Stimulated activated effector memory CD8-positive, alpha-beta T cell treated with anti-CD3 and anti-CD28 coated beads, Interleukin-12 subunit alpha, Interleukin-12 subunit beta, amount 100 ng/mL, for 72 hours (primary cell): ENCODE data around the gene NSD1.
A peak's percentile ranks its signal among the peaks of the same experiment; 100 is the strongest.

Experiments used
- ATAC-seq: fragments of 150-1000 bp; cut with Tn5 transposase; 2 replicates; pipeline ENCODE4 v1.10.0; 2021
- DNase-seq, 2 donors: peaks; one replicate each; pipeline ENCODE4 v3.0.0; 2021 to 2022; ENCODE audit warnings: low spot score in 2 of 2
- H3K27ac Mint-ChIP-seq: one replicate; pipeline ENCODE4 v1.8.0; 2022; ENCODE audit warnings: mild to moderate bottlenecking, mixed read lengths
- H3K36me3 Mint-ChIP-seq: one replicate; pipeline ENCODE4 v1.8.0; 2022; ENCODE audit warnings: mild to moderate bottlenecking, mixed read lengths
- H3K4me1 Mint-ChIP-seq: one replicate; pipeline ENCODE4 v1.8.0; 2022; ENCODE audit warnings: mixed read lengths
- H3K4me3 Mint-ChIP-seq: one replicate; pipeline ENCODE4 v1.8.0; 2022; ENCODE audit warnings: mild to moderate bottlenecking, mixed read lengths
- H3K9me3 Mint-ChIP-seq: one replicate; pipeline ENCODE4 v1.8.0; 2022; ENCODE audit warnings: mixed read lengths

The NSD1 gene, protein sequence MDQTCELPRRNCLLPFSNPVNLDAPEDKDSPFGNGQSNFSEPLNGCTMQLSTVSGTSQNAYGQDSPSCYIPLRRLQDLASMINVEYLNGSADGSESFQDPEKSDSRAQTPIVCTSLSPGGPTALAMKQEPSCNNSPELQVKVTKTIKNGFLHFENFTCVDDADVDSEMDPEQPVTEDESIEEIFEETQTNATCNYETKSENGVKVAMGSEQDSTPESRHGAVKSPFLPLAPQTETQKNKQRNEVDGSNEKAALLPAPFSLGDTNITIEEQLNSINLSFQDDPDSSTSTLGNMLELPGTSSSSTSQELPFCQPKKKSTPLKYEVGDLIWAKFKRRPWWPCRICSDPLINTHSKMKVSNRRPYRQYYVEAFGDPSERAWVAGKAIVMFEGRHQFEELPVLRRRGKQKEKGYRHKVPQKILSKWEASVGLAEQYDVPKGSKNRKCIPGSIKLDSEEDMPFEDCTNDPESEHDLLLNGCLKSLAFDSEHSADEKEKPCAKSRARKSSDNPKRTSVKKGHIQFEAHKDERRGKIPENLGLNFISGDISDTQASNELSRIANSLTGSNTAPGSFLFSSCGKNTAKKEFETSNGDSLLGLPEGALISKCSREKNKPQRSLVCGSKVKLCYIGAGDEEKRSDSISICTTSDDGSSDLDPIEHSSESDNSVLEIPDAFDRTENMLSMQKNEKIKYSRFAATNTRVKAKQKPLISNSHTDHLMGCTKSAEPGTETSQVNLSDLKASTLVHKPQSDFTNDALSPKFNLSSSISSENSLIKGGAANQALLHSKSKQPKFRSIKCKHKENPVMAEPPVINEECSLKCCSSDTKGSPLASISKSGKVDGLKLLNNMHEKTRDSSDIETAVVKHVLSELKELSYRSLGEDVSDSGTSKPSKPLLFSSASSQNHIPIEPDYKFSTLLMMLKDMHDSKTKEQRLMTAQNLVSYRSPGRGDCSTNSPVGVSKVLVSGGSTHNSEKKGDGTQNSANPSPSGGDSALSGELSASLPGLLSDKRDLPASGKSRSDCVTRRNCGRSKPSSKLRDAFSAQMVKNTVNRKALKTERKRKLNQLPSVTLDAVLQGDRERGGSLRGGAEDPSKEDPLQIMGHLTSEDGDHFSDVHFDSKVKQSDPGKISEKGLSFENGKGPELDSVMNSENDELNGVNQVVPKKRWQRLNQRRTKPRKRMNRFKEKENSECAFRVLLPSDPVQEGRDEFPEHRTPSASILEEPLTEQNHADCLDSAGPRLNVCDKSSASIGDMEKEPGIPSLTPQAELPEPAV (N-terminal part only)

DNA sequence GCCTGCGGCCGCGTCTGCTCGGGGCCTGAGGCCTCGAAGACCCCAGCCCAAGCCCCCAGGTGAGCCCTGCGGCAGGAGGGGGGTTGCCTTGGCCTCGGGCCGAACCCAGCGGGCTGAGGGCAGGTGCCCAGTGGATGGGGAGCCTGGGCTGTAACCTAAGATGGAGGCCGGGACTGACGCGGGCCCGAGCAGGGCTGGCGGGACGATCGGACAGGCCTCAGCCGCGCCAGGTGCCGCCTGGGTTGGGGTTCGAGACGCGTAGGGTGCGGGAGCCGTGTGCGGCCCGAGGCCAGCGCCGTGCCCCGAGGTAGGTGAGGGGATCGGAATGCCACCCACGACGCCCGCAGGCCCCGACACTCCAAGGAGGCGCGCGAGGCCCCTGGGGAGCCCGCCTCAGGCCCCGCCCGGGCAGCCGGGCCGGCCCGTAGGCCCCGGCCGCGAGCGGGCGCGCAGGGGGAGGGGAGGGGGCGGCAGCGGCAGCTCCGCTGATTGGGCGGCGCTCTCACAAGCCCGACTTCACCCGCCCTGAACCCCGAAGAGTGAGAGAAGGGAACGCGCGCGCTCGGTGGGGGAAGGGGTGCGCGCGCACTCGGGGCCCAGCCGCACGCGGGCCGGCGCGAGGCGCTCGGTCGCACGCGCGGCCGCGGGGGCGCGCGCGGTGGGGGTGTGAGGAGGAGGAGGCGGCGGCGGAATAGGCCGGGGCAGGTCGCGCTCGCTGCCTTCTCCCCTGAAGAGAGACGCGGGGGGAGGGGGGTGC, at the start of gene NSD1:
Gene NSD1, plus strand, starts transcription at position 678 of the 757 bp plus-strand sequence. CDS start 1,331 bp downstream, outside the sequence.
- Mint-ChIP-seq H3K36me3 (peaks cover 42% of the 10 kb centered on the region), H3K9me3 (no peaks in the 10 kb centered on the region), H3K27ac (peak within 1 kb of the TSS; percentile 90), H3K4me3 (peak within 1 kb of the TSS; percentile 84), H3K4me1 (peaks cover 42% of the 10 kb centered on the region)
- DNase-seq: peak; percentile 86 to 95
- ATAC-seq: peak; percentile 86

DNA sequence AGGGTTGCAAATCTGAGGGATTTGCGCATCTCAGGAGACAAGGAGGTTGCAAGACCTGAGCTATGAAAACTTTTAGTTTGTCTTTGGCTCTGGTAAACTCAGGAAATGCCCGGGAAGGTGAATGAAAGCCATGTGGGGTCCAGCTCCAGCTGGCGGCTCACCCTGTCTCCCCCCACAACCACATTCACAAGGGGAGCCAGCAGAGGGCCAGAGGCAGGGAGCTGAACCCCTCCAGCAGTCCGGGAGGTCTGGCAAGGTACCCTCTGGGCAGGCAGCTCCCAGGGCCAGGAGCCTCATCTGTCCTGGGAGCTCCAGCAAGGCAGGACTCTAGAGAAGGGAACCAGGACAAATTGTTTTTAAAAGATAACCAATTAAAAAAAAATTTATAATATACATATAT, 49.4 kb upstream of the NSD1 start:
- H3K9me3 Mint-ChIP-seq: no peaks in the 10 kb centered on the region
- ATAC-seq (no peak), DNase-seq (no peak)
- H3K27ac Mint-ChIP-seq: no peak overlapping the region
- peaks cover 14% of the 10 kb centered on the region for H3K4me1 Mint-ChIP-seq
- H3K36me3 Mint-ChIP-seq: no peaks in the 10 kb centered on the region
- H3K4me3 Mint-ChIP-seq: no peak overlapping the region

DNA sequence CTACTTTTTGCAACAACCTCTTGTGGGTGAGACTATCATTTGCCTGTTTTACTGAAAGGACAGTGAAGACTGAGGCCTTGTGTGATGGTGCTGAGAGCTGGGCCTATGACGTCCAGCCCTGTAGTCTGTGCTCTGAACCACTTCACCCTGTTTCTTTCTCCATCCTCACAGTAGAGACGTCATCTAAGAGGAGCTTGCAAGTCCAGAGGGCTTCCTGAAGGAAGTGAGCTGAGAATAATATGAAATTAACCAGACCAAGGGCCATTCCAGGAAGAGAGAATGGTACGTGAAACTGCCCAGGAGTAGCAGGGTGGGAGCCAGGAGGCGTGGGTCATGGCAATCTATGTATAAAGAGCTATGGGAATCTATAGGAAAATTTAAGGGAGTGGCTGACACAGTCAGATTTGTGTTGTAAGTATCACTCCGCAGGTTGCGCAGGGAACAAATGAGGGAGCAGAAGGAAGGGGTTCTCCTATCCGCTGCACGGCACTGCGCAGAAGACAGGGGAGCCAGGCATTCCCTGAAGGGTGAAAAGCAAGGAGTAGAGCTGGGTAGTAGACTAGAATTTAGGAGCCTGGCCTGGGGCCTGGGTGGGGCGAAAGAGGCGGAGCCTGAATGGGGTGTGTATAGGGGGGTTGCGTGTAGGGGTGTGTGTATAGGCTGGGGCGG, 47.5 kb upstream of the NSD1 start:
- Mint-ChIP-seq H3K36me3 (no peaks in the 10 kb centered on the region), H3K9me3 (no peaks in the 10 kb centered on the region), H3K27ac (no peak overlapping the region), H3K4me3 (peak overlapping the region; percentile 57), H3K4me1 (peaks cover 14% of the 10 kb centered on the region)
- ATAC-seq: no peak
- no peak for DNase-seq

GRCh38 chr5:177086654-177087397, 46.7 kb upstream of the NSD1 start, which contains the start of gene FGFR4:
FGFR4 (plus strand) TSS chr5:177086915; CDS start chr5:177089603, 2,688 bp downstream.
- Mint-ChIP-seq H3K4me3 (peak within 1 kb of the TSS; percentile 57), H3K9me3 (no peaks in the 10 kb centered on the region), H3K36me3 (no peaks in the 10 kb centered on the region), H3K27ac (no peak within 1 kb of the TSS), H3K4me1 (peaks cover 14% of the 10 kb centered on the region)
- DNase-seq (peak; percentile 56 to 80), ATAC-seq (peak; percentile 82)

DNA sequence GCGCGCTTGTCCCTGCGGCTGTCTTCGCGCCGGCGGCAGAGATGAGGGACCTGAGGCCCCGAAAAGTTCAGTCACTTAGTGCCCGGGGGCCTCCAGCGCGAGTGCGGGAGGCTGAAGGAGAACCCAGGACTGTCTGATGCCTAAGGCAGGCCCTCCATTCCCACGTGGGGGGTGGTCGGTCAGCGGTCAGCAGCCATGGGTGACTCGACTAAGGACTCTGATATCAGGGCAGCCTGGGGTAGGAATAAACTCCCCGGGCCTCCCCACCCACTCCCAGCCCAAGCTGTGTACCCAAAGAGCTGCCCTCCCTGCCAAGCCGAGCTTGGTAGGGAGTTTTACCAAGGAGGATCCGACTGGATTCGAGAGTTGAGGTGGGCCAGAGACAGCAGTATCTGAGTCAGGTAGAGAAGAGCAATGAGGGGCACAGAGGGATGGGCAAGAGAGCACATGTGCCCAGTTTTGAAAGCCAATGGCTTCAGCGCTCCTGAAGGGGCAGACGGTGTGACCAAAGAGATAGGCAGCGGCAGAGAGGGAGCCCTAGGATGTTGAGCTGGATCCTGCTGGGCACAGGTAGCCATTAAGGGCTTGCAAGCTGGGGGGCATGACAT, 46.1 kb upstream of the NSD1 start:
- H3K4me1 Mint-ChIP-seq: peaks cover 14% of the 10 kb centered on the region
- no peaks in the 10 kb centered on the region for H3K36me3 Mint-ChIP-seq
- H3K9me3 Mint-ChIP-seq: no peaks in the 10 kb centered on the region
- DNase-seq: no peak
- no peak for ATAC-seq
- peak overlapping the region; percentile 57 for H3K4me3 Mint-ChIP-seq
- H3K27ac Mint-ChIP-seq: no peak overlapping the region

- no peak for DNase-seq
These were observed 44.4 kb upstream of the NSD1 start for GRCh38 chr5:177089127-177089526.

DNA sequence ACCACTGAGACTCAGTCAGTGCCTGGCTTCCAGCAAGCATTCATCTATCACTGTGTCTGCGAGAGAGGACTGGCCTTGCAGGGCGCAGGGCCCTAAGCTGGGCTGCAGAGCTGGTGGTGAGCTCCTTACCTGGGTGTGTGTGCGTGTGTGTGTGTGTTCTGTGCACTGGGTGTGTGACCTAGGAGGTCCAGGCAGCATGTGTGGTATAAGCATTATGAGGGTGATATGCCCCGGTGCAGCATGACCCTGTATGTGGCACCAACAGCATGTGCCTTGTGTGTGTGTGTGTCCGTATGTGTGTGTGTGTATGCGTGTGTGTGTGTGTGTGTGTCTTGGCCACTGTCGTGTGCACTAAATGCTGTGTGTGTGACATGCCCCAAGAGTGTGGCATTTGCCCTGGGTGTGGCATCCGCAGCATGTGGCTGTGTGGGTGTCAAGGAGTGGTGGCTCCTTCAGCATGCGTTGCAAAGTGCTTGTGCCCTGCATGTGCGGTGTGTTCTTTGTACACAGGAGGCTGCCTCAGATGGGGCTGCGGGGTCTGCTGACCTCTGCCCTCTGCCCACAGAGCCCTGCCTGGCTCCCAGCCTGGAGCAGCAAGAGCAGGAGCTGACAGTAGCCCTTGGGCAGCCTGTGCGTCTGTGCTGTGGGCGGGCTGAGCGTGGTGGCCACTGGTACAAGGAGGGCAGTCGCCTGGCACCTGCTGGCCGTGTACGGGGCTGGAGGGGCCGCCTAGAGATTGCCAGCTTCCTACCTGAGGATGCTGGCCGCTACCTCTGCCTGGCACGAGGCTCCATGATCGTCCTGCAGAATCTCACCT, 43.5 kb upstream of the NSD1 start:
- H3K4me3 Mint-ChIP-seq: no peak overlapping the region
- ATAC-seq (no peak), DNase-seq (no peak)
- peaks cover 14% of the 10 kb centered on the region for H3K4me1 Mint-ChIP-seq
- H3K36me3 Mint-ChIP-seq: peaks cover 4% of the 10 kb centered on the region
- no peak overlapping the region for H3K27ac Mint-ChIP-seq
- H3K9me3 Mint-ChIP-seq: no peaks in the 10 kb centered on the region

More at GRCh38 chr5:177089127-177089526, 44.4 kb upstream of the NSD1 start:
- Mint-ChIP-seq H3K4me3 (no peak overlapping the region), H3K36me3 (no peaks in the 10 kb centered on the region), H3K9me3 (no peaks in the 10 kb centered on the region), H3K27ac (no peak overlapping the region), H3K4me1 (peaks cover 14% of the 10 kb centered on the region)
- no peak for ATAC-seq

- peaks cover 4% of the 10 kb centered on the region for H3K36me3 Mint-ChIP-seq
- ATAC-seq: no peak
- DNase-seq: no peak
- no peak overlapping the region for H3K4me3 Mint-ChIP-seq
- H3K27ac Mint-ChIP-seq: no peak overlapping the region
- no peaks in the 10 kb centered on the region for H3K9me3 Mint-ChIP-seq
- H3K4me1 Mint-ChIP-seq: peaks cover 13% of the 10 kb centered on the region
These were observed 42.8 kb upstream of the NSD1 start for GRCh38 chr5:177090813-177091212.

DNA sequence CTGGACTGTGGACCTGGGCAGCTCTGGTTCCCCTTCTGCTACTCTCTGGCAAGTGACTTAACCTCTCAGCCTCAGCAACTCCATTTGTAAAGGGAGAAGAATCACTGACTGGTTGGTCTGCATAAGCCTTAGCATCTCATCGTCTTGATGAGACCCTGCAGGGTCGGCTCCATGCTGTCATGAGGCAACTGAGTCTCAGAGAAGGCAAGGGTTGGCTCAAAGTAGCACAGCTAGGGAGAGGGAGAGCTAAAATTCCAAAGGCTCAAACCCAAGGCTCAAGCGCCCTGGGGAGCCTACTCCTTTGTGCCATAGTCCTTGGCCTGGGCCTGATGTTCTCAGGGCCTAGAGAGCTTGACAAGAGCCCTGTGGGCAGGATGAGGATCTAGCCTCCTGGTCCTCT, 42.3 kb upstream of the NSD1 start:
- ATAC-seq: no peak
- DNase-seq: no peak
- Mint-ChIP-seq H3K36me3 (peaks cover 4% of the 10 kb centered on the region), H3K27ac (no peak overlapping the region), H3K9me3 (no peaks in the 10 kb centered on the region), H3K4me1 (peaks cover 9% of the 10 kb centered on the region), H3K4me3 (no peak overlapping the region)

- DNase-seq: no peak
- no peak for ATAC-seq
- H3K36me3 Mint-ChIP-seq: peaks cover 4% of the 10 kb centered on the region
- H3K4me1 Mint-ChIP-seq: peaks cover 5% of the 10 kb centered on the region
- H3K4me3 Mint-ChIP-seq: no peak overlapping the region
- no peaks in the 10 kb centered on the region for H3K9me3 Mint-ChIP-seq
- no peak overlapping the region for H3K27ac Mint-ChIP-seq
These were observed 41.1 kb upstream of the NSD1 start for GRCh38 chr5:177092178-177093081.

GRCh38 chr5:177093082-177093712, 40.4 kb upstream of the NSD1 start:
- Mint-ChIP-seq H3K27ac (no peak overlapping the region), H3K4me3 (no peak overlapping the region), H3K9me3 (no peaks in the 10 kb centered on the region), H3K36me3 (peaks cover 4% of the 10 kb centered on the region), H3K4me1 (no peaks in the 10 kb centered on the region)
- DNase-seq (no peak), ATAC-seq (no peak)
